ENCODE measurements around the gene ASAP2.
"Not testable (repeated sequence)": the region's sequence is repeated elsewhere in the genome, so short reads cannot be mapped to it uniquely, and the experiment has no call there.

The ASAP2 gene

GRCh38 chr2:9262671-9263171 lies 56.1 kb downstream of the ASAP2 start:
- FAIRE-seq (no peak), DNase-seq (ENCODE audit: insufficient read length, low spot score) (no peak)
- no peak for TF ChIP-seq SPI1 (IDR thresholded peaks at IDR 0.05; ENCODE audit: low read depth, low read length)
- TF ChIP-seq PAX5 (IDR thresholded peaks at IDR 0.05; ENCODE audit: insufficient read depth, low read length, severe bottlenecking): no peak
- TF ChIP-seq POU2F2 (IDR thresholded peaks at IDR 0.05; ENCODE audit: low read depth, low read length): no peak
- TF ChIP-seq POLR2AphosphoS5 (IDR thresholded peaks at IDR 0.05; ENCODE audit: low read depth, low read length): no peak
- TF ChIP-seq TAF1 (IDR thresholded peaks at IDR 0.05; ENCODE audit: low read depth, low read length): no peak
- no peak for TF ChIP-seq POLR2A (IDR thresholded peaks at IDR 0.05; ENCODE audit: low read depth, low read length)

DNA sequence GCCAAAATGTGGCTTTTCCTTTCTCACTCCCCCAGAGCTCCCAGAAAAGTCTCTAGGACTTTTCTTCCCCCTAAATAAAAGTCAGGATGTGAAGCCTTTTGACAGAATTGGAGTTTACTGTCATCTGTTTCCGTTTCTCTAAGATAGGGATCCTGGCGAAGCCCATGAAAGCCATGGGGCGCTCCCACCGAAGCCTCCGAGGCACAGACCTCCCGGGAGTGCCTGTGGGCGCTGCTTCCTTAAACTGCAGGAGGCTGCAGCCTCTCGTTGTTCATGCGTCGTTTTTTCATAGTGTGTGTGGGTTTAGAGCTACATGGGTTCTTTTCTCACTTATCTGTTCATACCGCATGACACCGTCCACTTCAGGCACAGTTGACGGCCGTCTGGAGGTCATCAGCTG lies 56.8 kb downstream of the ASAP2 start:
- FAIRE-seq (no peak), DNase-seq (ENCODE audit: insufficient read length, low spot score) (no peak)
- no peak for TF ChIP-seq POU2F2 (IDR thresholded peaks at IDR 0.05; ENCODE audit: low read depth, low read length)
- TF ChIP-seq PAX5 (IDR thresholded peaks at IDR 0.05; ENCODE audit: insufficient read depth, low read length, severe bottlenecking): no peak
- no peak for TF ChIP-seq SPI1 (IDR thresholded peaks at IDR 0.05; ENCODE audit: low read depth, low read length)
- no peak for TF ChIP-seq POLR2A (IDR thresholded peaks at IDR 0.05; ENCODE audit: low read depth, low read length)
- no peak for TF ChIP-seq POLR2AphosphoS5 (IDR thresholded peaks at IDR 0.05; ENCODE audit: low read depth, low read length)
- TF ChIP-seq TAF1 (IDR thresholded peaks at IDR 0.05; ENCODE audit: low read depth, low read length): no peak

GRCh38 chr2:9264301-9264700 lies 57.7 kb downstream of the ASAP2 start:
- DNase-seq (ENCODE audit: insufficient read length, low spot score): no peak
- TF ChIP-seq TAF1 (IDR thresholded peaks at IDR 0.05; ENCODE audit: low read depth, low read length) (no peak), PAX5 (IDR thresholded peaks at IDR 0.05; ENCODE audit: insufficient read depth, low read length, severe bottlenecking) (no peak), POU2F2 (IDR thresholded peaks at IDR 0.05; ENCODE audit: low read depth, low read length) (no peak), SPI1 (IDR thresholded peaks at IDR 0.05; ENCODE audit: low read depth, low read length) (no peak), POLR2A (IDR thresholded peaks at IDR 0.05; ENCODE audit: low read depth, low read length) (no peak), POLR2AphosphoS5 (IDR thresholded peaks at IDR 0.05; ENCODE audit: low read depth, low read length) (no peak)
- no peak for FAIRE-seq

GRCh38 chr2:9266711-9267110 lies 60.1 kb downstream of the ASAP2 start:
- no peak for DNase-seq (ENCODE audit: insufficient read length, low spot score)
- no peak for FAIRE-seq
- TF ChIP-seq POLR2AphosphoS5 (IDR thresholded peaks at IDR 0.05; ENCODE audit: low read depth, low read length): no peak
- TF ChIP-seq TAF1 (IDR thresholded peaks at IDR 0.05; ENCODE audit: low read depth, low read length): no peak
- TF ChIP-seq SPI1 (IDR thresholded peaks at IDR 0.05; ENCODE audit: low read depth, low read length): no peak
- no peak for TF ChIP-seq POU2F2 (IDR thresholded peaks at IDR 0.05; ENCODE audit: low read depth, low read length)
- TF ChIP-seq PAX5 (IDR thresholded peaks at IDR 0.05; ENCODE audit: insufficient read depth, low read length, severe bottlenecking): no peak

GRCh38 chr2:9267286-9267685 lies 60.7 kb downstream of the ASAP2 start:
- not testable (repeated sequence) for FAIRE-seq; DNase-seq (ENCODE audit: insufficient read length, low spot score)

DNA sequence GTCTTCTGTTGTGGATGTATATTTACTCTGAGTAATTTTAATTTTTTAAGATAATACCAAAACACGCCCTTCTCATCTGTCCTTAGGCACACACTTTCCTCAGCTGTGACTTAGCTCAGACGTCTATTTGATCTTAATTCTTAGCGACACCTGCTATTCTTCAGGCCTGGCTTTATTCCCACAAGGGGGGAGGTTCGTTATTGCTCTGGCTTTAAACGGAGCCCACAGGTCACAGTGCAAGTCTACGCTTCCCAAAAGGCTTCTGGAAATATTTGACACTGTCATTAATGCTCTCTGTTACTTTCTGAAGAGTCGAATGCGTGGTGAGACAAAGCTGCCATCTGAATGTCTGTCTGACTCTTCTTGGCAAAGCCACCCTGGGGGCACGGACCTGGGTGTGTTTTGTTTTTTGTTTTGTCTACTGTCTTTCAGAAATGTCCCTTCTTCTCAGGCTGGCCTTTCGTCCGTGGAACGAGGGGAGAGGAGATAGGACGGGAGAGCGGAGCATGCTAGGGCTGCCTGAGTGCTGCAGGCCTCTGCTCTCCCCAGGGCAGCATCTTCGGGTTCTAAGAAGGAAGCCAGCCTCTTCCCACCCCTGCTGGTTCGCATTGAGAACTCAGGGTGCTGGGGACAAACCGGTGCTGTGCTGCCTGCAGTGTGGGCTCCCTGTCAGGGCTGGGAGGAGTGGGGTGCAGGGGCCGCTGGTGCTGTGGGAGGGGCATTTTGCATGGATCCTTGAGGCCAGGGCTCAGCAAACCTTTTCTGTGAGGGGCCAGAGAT lies 61.9 kb downstream of the ASAP2 start:
- no peak for DNase-seq (ENCODE audit: insufficient read length, low spot score)
- TF ChIP-seq PAX5 (IDR thresholded peaks at IDR 0.05; ENCODE audit: insufficient read depth, low read length, severe bottlenecking): no peak
- TF ChIP-seq POLR2AphosphoS5 (IDR thresholded peaks at IDR 0.05; ENCODE audit: low read depth, low read length): no peak
- TF ChIP-seq POLR2A (IDR thresholded peaks at IDR 0.05; ENCODE audit: low read depth, low read length): no peak
- no peak for TF ChIP-seq TAF1 (IDR thresholded peaks at IDR 0.05; ENCODE audit: low read depth, low read length)
- TF ChIP-seq POU2F2 (IDR thresholded peaks at IDR 0.05; ENCODE audit: low read depth, low read length): no peak
- no peak for TF ChIP-seq SPI1 (IDR thresholded peaks at IDR 0.05; ENCODE audit: low read depth, low read length)
- FAIRE-seq: no peak

GRCh38 chr2:9269295-9269694 lies 62.7 kb downstream of the ASAP2 start:
- FAIRE-seq: no peak
- no peak for DNase-seq (ENCODE audit: insufficient read length, low spot score)
- no peak for TF ChIP-seq POLR2A (IDR thresholded peaks at IDR 0.05; ENCODE audit: low read depth, low read length)
- no peak for TF ChIP-seq SPI1 (IDR thresholded peaks at IDR 0.05; ENCODE audit: low read depth, low read length)
- TF ChIP-seq POU2F2 (IDR thresholded peaks at IDR 0.05; ENCODE audit: low read depth, low read length): no peak
- TF ChIP-seq PAX5 (IDR thresholded peaks at IDR 0.05; ENCODE audit: insufficient read depth, low read length, severe bottlenecking): no peak
- TF ChIP-seq POLR2AphosphoS5 (IDR thresholded peaks at IDR 0.05; ENCODE audit: low read depth, low read length): no peak
- TF ChIP-seq TAF1 (IDR thresholded peaks at IDR 0.05; ENCODE audit: low read depth, low read length): no peak

GRCh38 chr2:9269695-9270360 lies 63.2 kb downstream of the ASAP2 start:
- no peak for FAIRE-seq
- TF ChIP-seq POU2F2 (IDR thresholded peaks at IDR 0.05; ENCODE audit: low read depth, low read length) (no peak), TAF1 (IDR thresholded peaks at IDR 0.05; ENCODE audit: low read depth, low read length) (no peak), SPI1 (IDR thresholded peaks at IDR 0.05; ENCODE audit: low read depth, low read length) (no peak), POLR2AphosphoS5 (IDR thresholded peaks at IDR 0.05; ENCODE audit: low read depth, low read length) (no peak), PAX5 (IDR thresholded peaks at IDR 0.05; ENCODE audit: insufficient read depth, low read length, severe bottlenecking) (no peak)
- DNase-seq (ENCODE audit: insufficient read length, low spot score): no peak

GRCh38 chr2:9271091-9271490 lies 64.5 kb downstream of the ASAP2 start:
- no peak for DNase-seq (ENCODE audit: insufficient read length, low spot score)
- no peak for FAIRE-seq
- TF ChIP-seq TAF1 (IDR thresholded peaks at IDR 0.05; ENCODE audit: low read depth, low read length) (no peak), PAX5 (IDR thresholded peaks at IDR 0.05; ENCODE audit: insufficient read depth, low read length, severe bottlenecking) (no peak), POLR2AphosphoS5 (IDR thresholded peaks at IDR 0.05; ENCODE audit: low read depth, low read length) (no peak), POU2F2 (IDR thresholded peaks at IDR 0.05; ENCODE audit: low read depth, low read length) (no peak), SPI1 (IDR thresholded peaks at IDR 0.05; ENCODE audit: low read depth, low read length) (no peak), POLR2A (IDR thresholded peaks at IDR 0.05; ENCODE audit: low read depth, low read length) (no peak)
